Mononuclear cell (primary cell): ENCODE data around the gene PCDHB9. TPM values are rescaled to one million over a fixed set of nuclear protein-coding genes. Genes with fewer than 3 reads are reported as not detected.
"Not testable (repeated sequence)": the region's sequence is repeated elsewhere in the genome, so short reads cannot be mapped to it uniquely, and the experiment has no call there.

Experiments
- H3K27me3 ChIP-seq: 2 replicates; pipeline ENCODE4 v1.6.0; 2011; ENCODE audit warnings: low read length, control low read depth; ENCODE audit not compliant: insufficient read depth
- H3K4me1 ChIP-seq: 2 replicates; pipeline ENCODE4 v1.5.1; 2011; ENCODE audit warnings: mild to moderate bottlenecking, low read length, control low read depth; ENCODE audit not compliant: insufficient read depth
- H3K4me3 ChIP-seq: 2 replicates; pipeline ENCODE4 v1.5.1; 2011; ENCODE audit warnings: mild to moderate bottlenecking, low read length, moderate library complexity
- H3K9me3 ChIP-seq: 2 replicates; pipeline ENCODE4 v1.5.1; 2011; ENCODE audit warnings: low read depth, mild to moderate bottlenecking, control low read depth, low read length
- total RNA-seq: library from RNA; depleted of rRNA; stranded (reverse); fragments of >200 nt; gene quantifications from one replicate; pipeline ENCODE4 v1.2.3, GENCODE V29; 2012

Gene PCDHB9
- total RNA-seq, 1 donor: 0.31 TPM

GRCh38 chr5:141208478-141208877, 21.5 kb downstream of the PCDHB9 start, which contains the start of gene PCDHB12:
Gene PCDHB12, plus strand, starts transcription at chr5:141208719. Its CDS starts 189 bp downstream, at chr5:141208908.
- Histone ChIP-seq H3K27me3 (peaks cover 50% of the 10 kb centered on the region), H3K4me3 (no peak within 1 kb of the TSS), H3K9me3 (no peaks in the 10 kb centered on the region), H3K4me1 (no peaks in the 10 kb centered on the region)

GRCh38 chr5:141210281-141210680, 23.3 kb downstream of the PCDHB9 start:
- not testable (repeated sequence) for H3K4me3 ChIP-seq, H3K9me3 ChIP-seq, H3K4me1 ChIP-seq
- peaks cover 52% of the 10 kb centered on the region for H3K27me3 ChIP-seq

GRCh38 chr5:141210849-141211248, 23.9 kb downstream of the PCDHB9 start:
- peaks cover 48% of the 10 kb centered on the region for H3K27me3 ChIP-seq
- not testable (repeated sequence) for H3K4me3 ChIP-seq, H3K9me3 ChIP-seq, H3K4me1 ChIP-seq

GRCh38 chr5:141213656-141214339, 26.8 kb downstream of the PCDHB9 start, which contains the start of gene PCDHB13:
Gene PCDHB13, plus strand, starts transcription at chr5:141213919. Its CDS starts 205 bp downstream, at chr5:141214124.
- peaks cover 32% of the 10 kb centered on the region for H3K27me3 ChIP-seq
- H3K4me3 ChIP-seq, H3K4me1 ChIP-seq, H3K9me3 ChIP-seq: not testable (repeated sequence)

- peaks cover 29% of the 10 kb centered on the region for H3K27me3 ChIP-seq
- H3K4me3 ChIP-seq, H3K4me1 ChIP-seq, H3K9me3 ChIP-seq: not testable (repeated sequence)
Observed at GRCh38 chr5:141214583-141214982, 27.6 kb downstream of the PCDHB9 start.

GRCh38 chr5:141215504-141215903, 28.5 kb downstream of the PCDHB9 start:
- not testable (repeated sequence) for H3K9me3 ChIP-seq, H3K4me3 ChIP-seq, H3K4me1 ChIP-seq
- peaks cover 27% of the 10 kb centered on the region for H3K27me3 ChIP-seq

- H3K4me3 ChIP-seq, H3K4me1 ChIP-seq, H3K9me3 ChIP-seq: not testable (repeated sequence)
- peaks cover 25% of the 10 kb centered on the region for H3K27me3 ChIP-seq
Observed at GRCh38 chr5:141216035-141216434, 29.1 kb downstream of the PCDHB9 start.

- Histone ChIP-seq H3K9me3 (peaks cover 8% of the 10 kb centered on the region), H3K4me3 (no peak within 1 kb of the TSS), H3K27me3 (peaks cover 45% of the 10 kb centered on the region), H3K4me1 (no peaks in the 10 kb centered on the region)
Observed at GRCh38 chr5:141223112-141223783, 36.3 kb downstream of the PCDHB9 start, which contains the start of gene PCDHB14. Gene PCDHB14, plus strand, starts transcription at chr5:141223343. Its CDS starts 163 bp downstream, at chr5:141223506.

GRCh38 chr5:141224844-141225243, 37.9 kb downstream of the PCDHB9 start:
- not testable (repeated sequence) for H3K4me1 ChIP-seq, H3K9me3 ChIP-seq, H3K4me3 ChIP-seq
- H3K27me3 ChIP-seq: peaks cover 42% of the 10 kb centered on the region

- H3K9me3 ChIP-seq: peaks cover 11% of the 10 kb centered on the region
- not testable (repeated sequence) for H3K4me3 ChIP-seq, H3K4me1 ChIP-seq
- H3K27me3 ChIP-seq: peaks cover 45% of the 10 kb centered on the region
Observed at GRCh38 chr5:141225421-141225820, 38.5 kb downstream of the PCDHB9 start.

GRCh38 chr5:141234109-141234667, 47.2 kb downstream of the PCDHB9 start:
- Histone ChIP-seq H3K4me3 (no peak overlapping the region), H3K27me3 (peaks cover 43% of the 10 kb centered on the region), H3K9me3 (peaks cover 31% of the 10 kb centered on the region), H3K4me1 (no peaks in the 10 kb centered on the region)

- Histone ChIP-seq H3K27me3 (peaks cover 57% of the 10 kb centered on the region), H3K9me3 (peaks cover 41% of the 10 kb centered on the region)
- H3K4me1 ChIP-seq, H3K4me3 ChIP-seq: not testable (repeated sequence)
Observed at GRCh38 chr5:141235922-141236321, 49.0 kb downstream of the PCDHB9 start.

- Histone ChIP-seq H3K9me3 (peaks cover 41% of the 10 kb centered on the region), H3K4me1 (no peaks in the 10 kb centered on the region), H3K4me3 (no peak overlapping the region), H3K27me3 (peaks cover 58% of the 10 kb centered on the region)
Observed at GRCh38 chr5:141236516-141237313, 49.8 kb downstream of the PCDHB9 start.
